Stromal cell of bone marrow (primary cell): ENCODE results near the gene BCL2L15.
"Not testable (repeated sequence)": the region's sequence is repeated elsewhere in the genome, so short reads cannot be mapped to it uniquely, and the experiment has no call there.

Source experiments
- DNase-seq: peaks from one replicate; pipeline ENCODE4 v3.0.0-alpha.2; 2012; ENCODE audit warnings: low read depth

Gene BCL2L15

DNA sequence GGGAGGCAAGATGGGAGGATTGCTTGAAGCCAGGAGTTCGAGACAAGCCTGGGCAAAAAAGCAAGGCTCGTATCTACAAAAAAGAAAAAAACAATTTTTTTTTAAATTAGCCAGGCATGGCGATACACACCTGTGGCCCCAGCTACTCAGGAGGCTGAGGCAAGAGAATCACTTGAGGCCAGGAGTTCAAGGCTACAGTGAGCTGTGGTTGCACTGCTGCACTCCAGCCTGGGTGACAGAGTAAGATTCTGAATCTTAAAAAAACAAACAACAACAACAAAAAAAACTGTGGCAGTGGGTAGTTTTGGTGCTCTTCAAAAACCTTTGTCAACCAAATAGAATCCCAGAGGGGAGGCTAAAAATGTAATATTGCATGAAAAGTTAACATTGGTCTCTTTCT lies 16.6 kb downstream of the BCL2L15 start:
- no peak for DNase-seq

DNA sequence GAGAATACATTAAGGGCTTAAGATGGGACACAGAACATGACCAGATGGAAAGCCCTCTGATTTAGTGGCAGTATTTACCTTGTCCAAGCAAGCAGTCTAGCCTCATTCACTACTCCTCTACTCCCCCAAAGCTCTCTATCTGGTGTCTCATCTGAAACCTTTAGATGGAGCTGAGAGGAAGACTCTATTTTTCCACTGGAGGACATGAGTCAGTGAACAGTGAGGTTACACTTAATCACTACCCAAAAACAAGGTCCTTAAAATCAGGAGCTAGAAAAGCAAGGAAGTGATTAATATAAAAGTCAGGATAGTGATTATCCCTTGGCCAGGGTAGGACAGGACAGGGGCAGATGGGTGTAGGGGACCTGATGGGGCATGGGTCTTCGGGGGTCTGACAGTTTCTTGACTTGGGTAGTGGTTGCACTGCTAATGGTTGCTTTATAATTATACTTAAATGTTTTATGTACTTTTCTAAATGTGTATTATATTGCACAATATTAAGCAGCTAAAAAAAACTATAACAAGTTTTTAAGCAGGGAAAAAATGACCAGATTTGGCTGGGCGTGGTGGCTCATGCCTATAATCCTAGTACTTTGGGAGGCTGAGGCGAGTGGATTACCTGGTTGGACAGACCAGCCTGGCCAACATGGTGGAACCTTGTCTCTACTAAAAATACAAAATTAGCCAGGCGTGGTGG lies 18.8 kb downstream of the BCL2L15 start:
- peak; percentile 80 for DNase-seq

DNA sequence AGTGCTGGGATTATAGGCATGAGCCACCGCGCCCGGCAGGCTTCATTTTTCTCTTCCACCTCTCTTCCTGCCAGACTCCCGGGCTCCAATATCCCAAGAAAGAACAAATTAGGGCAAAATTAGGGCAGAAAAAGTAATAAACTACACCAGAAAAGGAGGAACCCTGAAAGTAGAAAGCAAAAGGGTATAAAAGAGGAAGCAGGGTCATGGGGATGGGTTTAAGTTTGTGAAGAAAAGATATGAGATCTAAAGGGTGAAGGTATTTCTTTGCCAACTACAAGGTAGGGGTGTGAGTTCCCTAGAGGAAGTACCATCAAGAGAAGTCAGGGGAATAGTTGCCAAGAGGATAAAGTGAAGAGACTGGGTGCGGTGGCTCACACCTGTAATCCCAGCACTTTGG lies 25.7 kb downstream of the BCL2L15 start:
- no peak for DNase-seq

DNA sequence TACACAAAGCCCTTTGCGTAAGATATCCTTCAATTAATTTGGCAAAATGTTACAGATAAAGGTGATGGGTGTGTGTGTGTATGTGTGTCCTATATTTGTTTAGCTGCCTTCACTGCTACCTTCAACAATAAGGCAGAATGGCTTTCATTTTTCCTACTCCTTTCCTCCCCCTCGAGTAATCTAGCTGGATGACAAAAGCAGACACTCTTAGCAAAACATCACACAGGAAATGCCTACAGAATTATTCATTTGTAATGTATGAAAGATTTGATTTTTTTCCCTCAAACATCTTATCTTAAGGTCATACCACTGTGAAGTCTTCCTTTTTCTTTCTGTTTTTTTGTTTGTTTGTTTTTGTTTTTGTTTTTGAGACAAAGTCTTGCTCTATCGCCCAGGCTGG lies 26.5 kb downstream of the BCL2L15 start:
- peak; percentile 40 for DNase-seq

DNA sequence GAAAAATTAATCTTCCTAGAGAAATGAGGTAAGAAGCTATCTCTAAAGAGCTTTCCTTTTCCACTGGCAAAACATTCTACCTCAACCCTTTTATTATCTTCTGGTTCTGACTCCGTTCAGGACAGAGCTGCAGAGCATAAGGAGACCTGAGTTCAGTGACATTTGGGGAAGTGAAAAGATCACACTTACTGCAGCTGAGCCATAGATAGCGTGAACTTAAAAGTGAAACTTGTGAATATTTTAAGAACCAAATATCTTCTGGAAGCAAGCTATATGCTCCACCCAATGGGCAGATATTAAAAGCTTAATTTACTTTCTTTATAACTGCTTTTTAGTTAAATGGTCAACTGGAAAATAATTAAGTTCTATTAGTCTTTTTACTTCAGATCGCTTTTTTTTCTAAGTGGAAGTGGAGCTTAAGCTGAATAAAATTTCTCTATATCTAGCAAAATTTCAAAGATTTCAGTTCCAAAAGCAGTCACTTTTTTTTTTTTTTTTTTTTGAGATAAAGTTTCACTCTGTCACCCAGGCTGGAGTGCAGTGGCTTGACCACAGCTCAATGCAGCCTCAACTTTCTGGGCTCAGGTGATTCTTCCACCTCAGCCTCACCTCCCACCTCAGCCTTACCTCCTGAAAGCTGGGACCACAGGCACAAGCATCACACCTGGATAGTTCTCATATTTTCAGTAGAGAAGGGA lies 27.8 kb downstream of the BCL2L15 start:
- no peak for DNase-seq

DNA sequence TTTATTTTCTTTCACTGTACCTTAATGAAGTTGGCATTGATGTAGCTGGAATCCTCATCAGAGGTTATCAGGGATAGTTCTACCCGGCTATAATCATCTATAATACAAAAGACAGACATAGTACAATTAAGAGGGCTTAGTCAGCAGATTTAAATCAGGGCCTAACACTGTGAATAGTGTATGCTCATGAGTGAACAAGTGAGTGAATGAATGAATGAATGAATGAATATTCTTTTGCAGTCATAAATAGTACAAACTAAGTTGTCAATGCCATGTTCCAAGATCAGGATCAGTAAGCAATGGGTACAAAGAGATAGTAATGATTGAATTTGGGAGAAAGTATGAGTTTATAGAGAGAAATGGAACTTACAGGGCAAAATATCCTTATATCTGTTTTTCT lies 28.4 kb downstream of the BCL2L15 start:
- DNase-seq, result no peak

DNA sequence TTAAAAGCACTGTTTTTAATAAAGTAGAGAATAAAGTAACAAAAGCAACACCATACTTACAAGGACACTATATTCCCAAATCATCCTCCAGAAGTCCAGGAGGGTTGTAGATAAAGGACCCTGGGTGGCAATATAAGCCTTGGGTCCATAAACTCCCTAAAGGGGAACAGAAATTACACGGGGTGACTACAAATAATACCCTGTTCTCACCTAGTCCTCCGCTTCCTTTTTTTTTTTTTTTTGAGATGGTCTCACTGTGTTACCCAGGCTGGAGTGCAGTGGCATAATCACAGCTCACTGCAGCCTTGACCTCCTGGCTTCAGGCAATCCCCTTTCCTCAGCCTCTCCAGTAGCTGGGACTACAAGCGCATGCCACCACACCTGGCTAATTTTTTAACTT lies 29.0 kb downstream of the BCL2L15 start:
- DNase-seq, result no peak

DNA sequence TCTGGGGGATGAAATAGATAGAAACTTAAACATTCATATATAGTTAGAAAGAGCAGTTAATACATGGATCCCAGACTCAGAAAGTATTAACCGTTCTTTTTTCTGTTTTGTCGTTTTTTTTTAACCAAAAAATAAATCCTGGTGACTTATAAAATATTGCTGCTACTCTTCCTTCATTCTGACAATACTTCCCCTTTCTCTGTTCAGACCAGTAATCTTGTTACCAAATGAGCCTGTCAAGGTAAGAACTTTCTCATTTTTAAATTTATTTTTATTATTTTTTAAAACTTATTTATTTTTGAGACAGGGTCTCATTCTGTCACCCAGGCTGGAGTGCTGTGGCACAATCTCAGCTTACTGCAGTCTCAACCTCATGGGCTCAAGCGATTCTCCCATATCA lies 29.6 kb downstream of the BCL2L15 start:
- no peak for DNase-seq

DNA sequence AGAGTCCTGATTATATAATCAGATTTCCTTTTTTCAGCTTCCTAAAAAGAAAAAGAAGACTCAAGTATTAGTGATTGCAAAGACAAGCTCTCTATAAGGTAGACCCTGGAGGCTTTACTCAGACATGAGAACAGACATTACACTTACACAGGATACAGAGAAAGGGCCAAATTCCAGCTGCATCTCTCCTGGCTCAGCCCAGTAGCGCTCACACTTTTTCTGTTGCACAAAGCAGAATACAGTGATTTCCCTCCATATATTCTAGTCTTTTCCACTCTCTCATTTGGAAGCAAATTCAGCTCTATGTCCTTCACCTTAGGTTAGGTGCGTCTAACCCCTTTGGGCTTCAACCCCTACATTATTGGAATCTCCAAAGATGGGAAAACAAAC lies 31.0 kb downstream of the BCL2L15 start:
- DNase-seq, result no peak

DNA sequence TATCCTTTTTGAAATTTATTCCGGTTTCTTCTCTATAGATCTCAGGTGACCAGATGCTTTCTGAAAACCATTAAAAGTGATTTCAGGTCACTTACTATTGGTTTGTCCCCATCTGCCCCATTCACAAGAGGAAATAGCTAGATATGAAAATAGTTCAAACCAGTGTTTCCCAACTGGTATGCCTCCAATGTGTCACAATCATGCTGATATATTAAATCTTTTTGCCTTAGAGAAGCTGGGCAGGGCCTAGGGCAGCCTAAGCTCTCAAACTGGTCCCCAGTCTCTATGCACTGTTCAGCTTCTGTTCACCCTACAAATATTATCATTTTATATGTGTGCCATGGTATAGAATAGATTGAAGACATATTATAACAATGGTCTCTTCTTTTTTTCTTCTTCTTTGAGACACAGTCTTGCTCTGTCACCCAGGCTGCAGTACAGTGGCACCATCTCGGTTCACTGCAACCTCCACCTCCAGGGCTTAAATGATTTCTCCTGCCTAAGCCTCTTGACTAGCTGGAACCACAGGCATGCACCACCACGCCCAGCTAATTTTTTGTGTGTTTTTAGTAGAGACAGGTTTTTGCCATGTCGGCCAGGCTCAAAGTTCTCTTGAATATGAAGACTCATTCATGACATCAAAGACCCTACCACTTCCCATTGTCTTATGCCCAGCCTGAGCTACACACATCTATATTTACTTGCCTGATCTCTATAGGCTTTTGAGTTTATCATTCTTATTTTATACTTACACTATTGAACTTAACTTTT lies 31.6 kb downstream of the BCL2L15 start:
- DNase-seq, result no peak

DNA sequence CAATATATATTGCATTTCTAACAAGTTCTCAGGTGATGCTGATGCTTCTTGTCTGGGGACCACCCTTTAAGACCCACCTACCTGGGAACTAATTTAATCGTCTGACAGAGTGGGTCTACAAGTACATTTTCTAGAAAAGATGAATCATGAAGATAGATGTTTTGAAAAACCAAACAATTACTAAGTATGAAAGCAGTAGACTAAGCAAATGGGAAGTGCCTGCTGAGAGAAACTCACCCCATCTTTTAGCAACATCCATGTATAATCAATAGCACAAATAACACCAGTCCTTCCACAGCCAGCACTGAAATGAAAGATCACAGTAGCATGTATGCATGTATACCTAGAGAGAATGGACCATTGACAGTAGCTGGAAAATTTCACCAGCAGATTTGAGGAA lies 33.1 kb downstream of the BCL2L15 start:
- no peak for DNase-seq

DNA sequence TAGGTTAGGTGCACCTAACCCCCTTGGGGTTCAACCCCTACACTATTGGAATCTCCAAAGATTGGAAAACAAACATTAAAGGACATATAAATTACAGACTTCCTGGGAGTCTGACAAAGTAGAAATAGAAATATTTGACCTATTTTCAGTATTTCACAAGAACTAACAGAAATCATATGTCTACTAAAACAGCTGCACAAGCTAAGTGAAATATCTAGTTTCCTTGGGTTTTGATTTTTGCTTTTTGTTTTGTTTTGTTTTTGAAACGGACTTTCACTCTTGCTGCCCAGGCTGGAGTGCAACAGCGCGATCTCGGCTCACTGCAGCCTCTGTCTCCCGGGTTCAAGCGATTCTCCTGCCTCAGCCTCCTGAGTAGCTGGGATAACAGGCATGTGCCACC lies 34.7 kb downstream of the BCL2L15 start:
- DNase-seq, result not testable (repeated sequence)

DNA sequence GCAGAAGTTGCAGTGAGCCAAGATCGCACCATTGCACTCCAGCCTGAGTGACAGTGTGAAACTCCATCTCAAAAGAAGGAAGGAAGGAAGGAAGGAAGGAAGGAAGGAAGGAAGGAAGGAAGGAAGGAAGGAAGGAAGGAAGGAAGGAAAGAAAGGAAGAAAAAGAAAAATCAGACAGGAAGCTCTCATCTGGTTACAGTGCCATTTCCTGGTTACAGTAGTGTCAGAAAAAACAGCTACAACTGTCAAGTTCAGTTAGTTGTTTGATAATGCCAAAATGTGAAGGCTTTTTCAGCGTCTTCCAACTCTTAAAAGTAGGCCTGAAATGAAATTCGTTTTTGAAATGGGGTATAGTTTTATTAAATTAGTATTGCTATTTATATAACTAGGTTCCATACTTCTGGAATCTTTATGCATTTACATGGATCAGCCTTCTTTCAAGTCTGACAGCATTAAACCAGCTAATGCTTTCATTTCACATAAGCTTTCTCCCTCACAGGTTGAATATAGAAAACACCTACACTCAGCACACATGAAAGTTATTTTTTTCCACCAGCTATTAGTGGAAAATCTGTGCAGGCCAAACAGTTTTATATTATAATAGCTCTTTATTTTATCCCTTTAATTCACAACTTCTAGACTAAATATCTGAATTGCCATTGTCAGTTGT lies 37.1 kb downstream of the BCL2L15 start:
- DNase-seq, result no peak

DNA sequence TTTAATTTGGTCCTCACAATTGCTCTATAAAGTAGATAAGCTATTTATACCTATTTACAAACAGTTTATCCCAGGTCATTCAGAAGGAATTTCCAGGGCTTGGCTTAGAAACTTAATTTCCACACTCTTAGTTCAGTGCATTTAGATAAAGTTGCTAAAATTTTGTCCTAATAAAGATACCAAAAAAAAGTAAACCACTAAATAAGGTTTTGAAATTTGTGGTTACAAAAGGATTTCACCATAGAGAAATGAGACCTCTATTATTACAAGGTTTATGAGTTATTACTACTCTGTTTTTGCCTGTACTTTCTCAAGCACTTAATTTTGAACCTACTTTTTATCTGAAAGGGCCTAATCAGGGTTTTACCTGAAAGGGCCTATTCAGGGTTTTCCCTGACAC lies 38.3 kb downstream of the BCL2L15 start:
- DNase-seq, result no peak

DNA sequence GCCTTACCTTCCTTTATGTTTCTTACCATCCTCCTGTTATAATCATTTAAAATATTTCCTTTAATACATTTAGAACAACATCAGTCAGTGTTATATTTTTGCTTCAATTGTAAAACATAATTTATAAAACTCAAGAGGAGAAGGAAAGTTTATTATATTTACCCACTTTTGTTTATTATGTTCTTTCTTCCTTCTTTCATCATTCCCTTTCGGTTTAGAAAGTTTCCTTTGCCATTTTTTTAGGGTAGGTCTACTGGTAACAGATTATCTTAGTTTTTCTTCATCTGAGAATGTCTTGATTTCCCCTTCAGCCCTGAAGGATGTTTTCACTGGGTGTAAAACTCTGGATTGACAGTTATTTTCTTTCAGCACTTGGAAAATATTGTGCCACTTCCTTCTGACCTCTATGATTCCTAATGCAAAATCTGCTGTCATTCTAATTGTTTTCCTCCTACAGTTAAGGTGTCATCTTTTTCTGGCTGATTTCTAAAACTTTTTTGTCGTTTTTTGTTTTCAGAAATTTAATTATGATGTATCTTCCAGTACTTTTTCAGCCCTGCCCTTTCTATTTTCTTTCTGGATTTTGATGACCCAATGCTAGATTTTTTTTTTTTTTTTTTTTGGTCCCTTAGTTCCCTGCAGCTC lies 40.9 kb downstream of the BCL2L15 start:
- DNase-seq, result no peak

DNA sequence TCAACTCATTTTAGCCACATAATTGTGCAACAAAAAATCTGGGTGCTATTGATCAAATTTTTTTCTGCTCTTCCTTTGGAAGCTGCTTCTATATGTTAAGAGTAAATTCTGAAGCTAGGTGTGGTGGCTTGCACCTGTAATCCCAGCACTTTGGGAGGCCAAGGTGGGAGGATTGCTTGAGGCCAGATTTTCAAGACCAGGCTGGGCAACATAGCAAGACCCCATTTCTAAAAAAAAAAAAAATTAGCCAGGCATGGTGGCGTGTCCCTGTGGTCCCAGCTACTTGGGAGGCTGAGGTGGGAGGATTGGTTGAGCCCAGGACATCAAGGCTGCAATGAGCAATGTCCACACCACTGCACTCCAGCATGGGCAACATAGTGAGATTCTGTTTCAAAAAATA lies 50.8 kb downstream of the BCL2L15 start:
- DNase-seq, result no peak

DNA sequence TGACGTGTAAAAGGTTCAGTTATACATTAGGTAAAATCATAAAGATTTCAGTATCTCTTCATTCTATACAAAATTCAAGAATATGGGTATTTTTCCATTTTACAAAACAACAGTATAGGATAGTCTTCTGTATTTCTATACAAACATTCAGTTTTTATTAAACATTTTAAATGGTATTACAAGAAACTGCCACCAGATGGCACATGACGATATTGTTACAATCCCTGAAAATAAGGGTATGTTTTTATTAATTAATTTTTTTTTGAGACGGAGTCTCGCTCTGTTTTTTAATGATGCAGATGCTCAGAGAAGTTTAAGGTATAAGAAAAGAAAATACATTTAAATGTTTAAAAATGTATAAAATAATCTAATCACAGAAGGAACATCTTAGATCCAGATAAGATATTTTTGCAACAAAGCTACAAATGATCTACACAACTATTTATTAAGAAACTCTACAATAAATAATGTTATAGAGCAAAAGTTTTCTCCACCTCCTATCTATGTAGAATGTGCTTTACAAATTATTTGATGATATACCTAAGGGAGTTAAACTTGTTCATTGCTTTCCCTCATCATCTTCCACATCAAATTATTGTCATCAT lies 51.6 kb downstream of the BCL2L15 start:
- peak; percentile 35 for DNase-seq

DNA sequence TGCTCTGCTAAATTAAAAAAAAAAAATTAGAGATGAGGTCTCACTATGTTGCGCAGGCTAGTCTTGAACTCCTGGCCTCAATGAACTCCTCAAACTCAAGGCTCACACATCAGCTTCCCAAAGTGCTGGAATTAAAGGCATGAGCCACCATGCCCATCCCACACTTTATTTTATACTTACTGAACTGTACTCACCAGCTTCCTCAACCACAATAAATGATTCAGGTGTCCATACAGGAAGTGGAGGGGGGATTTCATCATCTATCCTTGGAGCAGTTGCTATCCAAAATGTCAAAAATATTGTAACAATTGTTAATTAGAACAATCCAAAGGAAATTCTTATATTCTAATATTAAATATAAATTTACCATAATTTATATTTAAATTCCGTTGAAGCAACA lies 52.7 kb downstream of the BCL2L15 start:
- no peak for DNase-seq
